SJSA1 (cell line): ENCODE measurements around the gene CHD9. TPM values are rescaled to one million over a fixed set of nuclear protein-coding genes. Genes with fewer than 3 reads are reported as not detected.
A peak's percentile ranks its signal among the peaks of the same experiment; 100 is the strongest.
"Not testable (repeated sequence)": the region's sequence is repeated elsewhere in the genome, so short reads cannot be mapped to it uniquely, and the experiment has no call there.

ENCODE experiments used
- DNase-seq, 2 experiments: peaks; one replicate each; pipeline ENCODE4 v3.0.0-alpha.2; 2015 to 2020; ENCODE audit warnings: low spot score in 2 of 2, low read depth in 1 of 2
- H3K27ac ChIP-seq: fragments of 250-450 bp; sonication (Bioruptor Pico); 2 replicates; pipeline ENCODE4 v1.5.1; 2020; ENCODE audit warnings: mild to moderate bottlenecking, moderate library complexity
- H3K27me3 ChIP-seq: fragments of 250-450 bp; sonication (Bioruptor Pico); replicated peaks from 2 replicates; pipeline ENCODE4 v1.5.1; 2020; ENCODE audit warnings: mild to moderate bottlenecking, moderate library complexity
- H3K36me3 ChIP-seq: fragments of 250-450 bp; sonication (Bioruptor Pico); 2 replicates; pipeline ENCODE4 v1.5.1; 2020; ENCODE audit warnings: mild to moderate bottlenecking
- H3K4me1 ChIP-seq: fragments of 250-450 bp; sonication (Bioruptor Pico); replicated peaks from 2 replicates; pipeline ENCODE4 v1.6.1; 2021; ENCODE audit warnings: mild to moderate bottlenecking
- H3K4me3 ChIP-seq: fragments of 250-450 bp; sonication (Bioruptor Pico); 2 replicates; pipeline ENCODE4 v1.5.1; 2020; ENCODE audit warnings: mild to moderate bottlenecking
- H3K9me3 ChIP-seq: fragments of 250-450 bp; sonication (Bioruptor Pico); replicated peaks from 2 replicates; pipeline ENCODE4 v1.5.1; 2020; ENCODE audit warnings: mild to moderate bottlenecking
- total RNA-seq: library from RNA; depleted of rRNA; stranded (reverse); fragments of >200 nt; shearing (Covaris generic); gene quantifications from 2 replicates; pipeline ENCODE4 v1.2.3, GENCODE V29; 2014

CHD9 gene
- total RNA-seq, 1 experiment from 2014 or later = 29.2 TPM

- H3K27ac ChIP-seq = no peak overlapping the region
- H3K36me3 ChIP-seq = peaks cover 24% of the 10 kb centered on the region
- no peak for DNase-seq
- no peak overlapping the region for H3K4me3 ChIP-seq
- H3K4me1 ChIP-seq = peaks cover 4% of the 10 kb centered on the region; the same call in 1 of the 2 replicates
- H3K27me3 ChIP-seq = no peaks in the 10 kb centered on the region
- no peaks in the 10 kb centered on the region for H3K9me3 ChIP-seq
Measured at GRCh38 chr16:53156516-53156915, 101.7 kb downstream of the CHD9 start.

- H3K36me3 ChIP-seq = peaks cover 35% of the 10 kb centered on the region
- no peak overlapping the region for H3K27ac ChIP-seq
- H3K4me1 ChIP-seq = no peaks in the 10 kb centered on the region
- no peak overlapping the region for H3K4me3 ChIP-seq
- DNase-seq = peak in 1 of 2 experiments; percentile 32
- no peaks in the 10 kb centered on the region for H3K27me3 ChIP-seq
- no peaks in the 10 kb centered on the region for H3K9me3 ChIP-seq
Measured at GRCh38 chr16:53159781-53160436, 105.1 kb downstream of the CHD9 start.

GRCh38 chr16:53166099-53166498, 111.3 kb downstream of the CHD9 start:
- Histone ChIP-seq H3K27me3 (no peaks in the 10 kb centered on the region), H3K9me3 (no peaks in the 10 kb centered on the region), H3K27ac (no peak overlapping the region), H3K4me3 (no peak overlapping the region), H3K4me1 (no peaks in the 10 kb centered on the region; the same call in 1 of the 2 replicates), H3K36me3 (peaks cover 17% of the 10 kb centered on the region; the same call in 1 of the 2 replicates)
- DNase-seq = no peak

- H3K27ac ChIP-seq = no peak overlapping the region
- H3K9me3 ChIP-seq = no peaks in the 10 kb centered on the region
- H3K4me1 ChIP-seq = no peaks in the 10 kb centered on the region; the same call in 1 of the 2 replicates
- DNase-seq = no peak
- H3K27me3 ChIP-seq = no peaks in the 10 kb centered on the region
- 0 out of 2 replicates have a peak, but pooled peaks cover 10% of the 10 kb centered on the region for H3K36me3 ChIP-seq
- no peak overlapping the region for H3K4me3 ChIP-seq
Measured at GRCh38 chr16:53168744-53169143, 114.0 kb downstream of the CHD9 start.

- DNase-seq = no peak
- H3K36me3 ChIP-seq = peaks cover 6% of the 10 kb centered on the region
Measured at GRCh38 chr16:53172517-53172916, 117.7 kb downstream of the CHD9 start.

GRCh38 chr16:53175118-53175517, 120.3 kb downstream of the CHD9 start:
- H3K27me3 ChIP-seq = no peaks in the 10 kb centered on the region
- peaks cover 6% of the 10 kb centered on the region for H3K36me3 ChIP-seq
- H3K4me3 ChIP-seq = no peak overlapping the region
- no peak for DNase-seq
- no peaks in the 10 kb centered on the region; the same call in 1 of the 2 replicates for H3K4me1 ChIP-seq
- H3K9me3 ChIP-seq = no peaks in the 10 kb centered on the region
- no peak overlapping the region for H3K27ac ChIP-seq

More at GRCh38 chr16:53172517-53172916, 117.7 kb downstream of the CHD9 start:
- Histone ChIP-seq H3K4me3 (no peak overlapping the region), H3K9me3 (no peaks in the 10 kb centered on the region), H3K27me3 (no peaks in the 10 kb centered on the region), H3K27ac (no peak overlapping the region), H3K4me1 (no peaks in the 10 kb centered on the region; the same call in 1 of the 2 replicates)

GRCh38 chr16:53176434-53176833, 121.6 kb downstream of the CHD9 start:
- H3K27ac ChIP-seq = no peak overlapping the region
- H3K4me3 ChIP-seq = no peak overlapping the region
- H3K9me3 ChIP-seq = no peaks in the 10 kb centered on the region
- H3K27me3 ChIP-seq = no peaks in the 10 kb centered on the region
- H3K4me1 ChIP-seq = no peaks in the 10 kb centered on the region
- DNase-seq = no peak
- H3K36me3 ChIP-seq = peaks cover 9% of the 10 kb centered on the region

- Histone ChIP-seq H3K27ac (no peak overlapping the region), H3K4me1 (no peaks in the 10 kb centered on the region), H3K9me3 (peaks cover 13% of the 10 kb centered on the region; the same call in 1 of the 2 replicates), H3K4me3 (no peak overlapping the region), H3K27me3 (no peaks in the 10 kb centered on the region), H3K36me3 (peaks cover 35% of the 10 kb centered on the region)
- DNase-seq = no peak
Measured at GRCh38 chr16:53183442-53183841, 128.7 kb downstream of the CHD9 start.

- Histone ChIP-seq H3K9me3 (peaks cover 13% of the 10 kb centered on the region; the same call in 1 of the 2 replicates), H3K36me3 (peaks cover 34% of the 10 kb centered on the region)
- not testable (repeated sequence) for H3K4me3 ChIP-seq, H3K4me1 ChIP-seq, DNase-seq, H3K27ac ChIP-seq, H3K27me3 ChIP-seq
Measured at GRCh38 chr16:53185741-53186140, 130.9 kb downstream of the CHD9 start.

GRCh38 chr16:53187775-53188174, 133.0 kb downstream of the CHD9 start:
- Histone ChIP-seq H3K4me3 (no peak overlapping the region), H3K27me3 (no peaks in the 10 kb centered on the region), H3K4me1 (no peaks in the 10 kb centered on the region), H3K27ac (no peak overlapping the region), H3K36me3 (peaks cover 34% of the 10 kb centered on the region), H3K9me3 (peaks cover 13% of the 10 kb centered on the region; the same call in 1 of the 2 replicates)
- no peak for DNase-seq

- H3K9me3 ChIP-seq = no peaks in the 10 kb centered on the region; the same call in 1 of the 2 replicates
- no peak overlapping the region for H3K4me3 ChIP-seq
- no peaks in the 10 kb centered on the region for H3K27me3 ChIP-seq
- H3K36me3 ChIP-seq = peaks cover 13% of the 10 kb centered on the region
- H3K4me1 ChIP-seq = no peaks in the 10 kb centered on the region
- no peak for DNase-seq
- H3K27ac ChIP-seq = no peak overlapping the region; the same call in 1 of the 2 replicates
Measured at GRCh38 chr16:53191413-53191812, 136.6 kb downstream of the CHD9 start.

- no peak overlapping the region for H3K27ac ChIP-seq
- H3K27me3 ChIP-seq = no peaks in the 10 kb centered on the region
- H3K4me3 ChIP-seq = no peak overlapping the region
- DNase-seq = no peak
- H3K36me3 ChIP-seq = peaks cover 9% of the 10 kb centered on the region; the same call in 1 of the 2 replicates
- no peaks in the 10 kb centered on the region for H3K4me1 ChIP-seq
- no peaks in the 10 kb centered on the region for H3K9me3 ChIP-seq
Measured at GRCh38 chr16:53198933-53199332, 144.1 kb downstream of the CHD9 start.

GRCh38 chr16:53201900-53202299, 147.1 kb downstream of the CHD9 start:
- no peak for DNase-seq
- H3K27me3 ChIP-seq = no peaks in the 10 kb centered on the region
- no peaks in the 10 kb centered on the region for H3K4me1 ChIP-seq
- H3K4me3 ChIP-seq = no peak overlapping the region
- no peak overlapping the region for H3K27ac ChIP-seq
- peaks cover 9% of the 10 kb centered on the region; the same call in 1 of the 2 replicates for H3K36me3 ChIP-seq
- no peaks in the 10 kb centered on the region for H3K9me3 ChIP-seq

- peaks cover 9% of the 10 kb centered on the region; the same call in 1 of the 2 replicates for H3K36me3 ChIP-seq
- no peak for DNase-seq
- H3K4me3 ChIP-seq = no peak overlapping the region
- H3K4me1 ChIP-seq = no peaks in the 10 kb centered on the region
- H3K27me3 ChIP-seq = no peaks in the 10 kb centered on the region
- no peak overlapping the region for H3K27ac ChIP-seq
- H3K9me3 ChIP-seq = no peaks in the 10 kb centered on the region
Measured at GRCh38 chr16:53202398-53202797, 147.6 kb downstream of the CHD9 start.
